ENCODE results near the gene PROX1. TPM values are rescaled to one million over a fixed set of nuclear protein-coding genes. Genes with fewer than 3 reads are reported as not detected.

PROX1 gene
- polyA plus RNA-seq, 4 donors: 0.67 to 7.0 (median 2.3) TPM

DNA sequence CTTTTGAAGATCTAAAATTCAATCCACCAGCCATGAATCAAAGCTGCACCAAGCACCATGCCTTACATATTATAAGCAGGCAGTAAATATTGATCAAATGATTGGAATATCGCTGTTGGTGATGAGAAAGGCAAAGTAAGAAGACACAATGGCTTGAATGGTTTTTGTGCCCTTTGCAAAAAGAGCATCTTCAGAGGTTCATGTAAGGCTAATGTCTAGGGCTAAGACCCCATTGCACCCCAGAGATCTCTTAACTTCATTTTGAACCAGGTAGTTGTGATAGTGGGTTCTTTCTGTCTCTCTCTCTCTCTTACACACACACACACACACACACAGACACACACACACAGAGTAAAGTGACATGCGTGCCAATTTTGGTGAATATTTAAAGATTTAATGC lies 12.0 kb downstream of the PROX1 start:
- no peaks in the 10 kb centered on the region for H3K9me3 ChIP-seq (ENCODE audit: control insufficient read depth in 2 of 2, insufficient read depth in 1 of 2, low read depth in 1 of 2, low read length in 1 of 2)
- peaks cover 0 to 11% (median 0%) of the 10 kb centered on the region in 3 donors for H3K36me3 ChIP-seq (ENCODE audit: control insufficient read depth in 3 of 3, insufficient read depth in 2 of 3, low read depth in 1 of 3, low read length in 3 of 3)
- 92 to 94% (median 93%) methylated on average over 2 of the region's 2 CpGs for WGBS, 3 donors
- no peak overlapping the region for H3K4me3 ChIP-seq (ENCODE audit: low read depth in 1 of 3, low read length in 3 of 3)
- DNase-seq (no peak), FAIRE-seq (no peak)
- H3K27ac ChIP-seq (ENCODE audit: low read depth in 1 of 3, low read length in 2 of 3): no peak overlapping the region
- no peaks in the 10 kb centered on the region for H3K4me1 ChIP-seq (ENCODE audit: control insufficient read depth in 3 of 3, insufficient read depth in 2 of 3, low read depth in 1 of 3, low read length in 2 of 3)
- no peaks in the 10 kb centered on the region for H3K27me3 ChIP-seq (ENCODE audit: control insufficient read depth in 3 of 3, insufficient read depth in 3 of 3, low read length in 3 of 3)

DNA sequence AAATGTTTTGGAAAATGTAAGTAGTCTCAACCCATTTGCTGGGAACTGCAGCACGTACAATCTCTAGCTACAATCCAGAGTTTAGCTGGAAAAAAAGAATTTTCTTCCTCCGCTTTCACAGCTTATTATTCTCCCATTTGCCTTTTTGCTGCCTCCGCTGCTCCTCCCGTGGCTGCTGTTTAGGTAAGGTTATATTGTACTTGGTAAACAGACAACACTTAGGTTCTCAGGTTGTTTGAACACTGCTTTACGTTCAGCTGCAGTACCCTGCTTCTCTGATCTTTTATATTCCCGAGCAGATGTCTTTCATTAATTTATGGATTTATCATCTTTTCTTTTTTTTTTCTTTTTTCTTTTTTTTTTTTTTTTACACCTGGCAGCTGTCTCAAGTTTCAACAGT lies 14.3 kb downstream of the PROX1 start:
- no peak for DNase-seq
- 49 to 59% (median 52%) methylated on average over 6 of the region's 6 CpGs for WGBS, 3 donors
- no peak for FAIRE-seq
- H3K9me3 ChIP-seq (ENCODE audit: control insufficient read depth in 2 of 2, insufficient read depth in 1 of 2, low read depth in 1 of 2, low read length in 1 of 2): no peaks in the 10 kb centered on the region
- no peaks in the 10 kb centered on the region for H3K27me3 ChIP-seq (ENCODE audit: control insufficient read depth in 3 of 3, insufficient read depth in 3 of 3, low read length in 3 of 3)
- no peak overlapping the region for H3K27ac ChIP-seq (ENCODE audit: low read depth in 1 of 3, low read length in 2 of 3)
- peaks cover 0 to 8% (median 0%) of the 10 kb centered on the region in 3 donors for H3K36me3 ChIP-seq (ENCODE audit: control insufficient read depth in 3 of 3, insufficient read depth in 2 of 3, low read depth in 1 of 3, low read length in 3 of 3)
- H3K4me3 ChIP-seq (ENCODE audit: low read depth in 1 of 3, low read length in 3 of 3): no peak overlapping the region
- no peaks in the 10 kb centered on the region for H3K4me1 ChIP-seq (ENCODE audit: control insufficient read depth in 3 of 3, insufficient read depth in 2 of 3, low read depth in 1 of 3, low read length in 2 of 3)

DNA sequence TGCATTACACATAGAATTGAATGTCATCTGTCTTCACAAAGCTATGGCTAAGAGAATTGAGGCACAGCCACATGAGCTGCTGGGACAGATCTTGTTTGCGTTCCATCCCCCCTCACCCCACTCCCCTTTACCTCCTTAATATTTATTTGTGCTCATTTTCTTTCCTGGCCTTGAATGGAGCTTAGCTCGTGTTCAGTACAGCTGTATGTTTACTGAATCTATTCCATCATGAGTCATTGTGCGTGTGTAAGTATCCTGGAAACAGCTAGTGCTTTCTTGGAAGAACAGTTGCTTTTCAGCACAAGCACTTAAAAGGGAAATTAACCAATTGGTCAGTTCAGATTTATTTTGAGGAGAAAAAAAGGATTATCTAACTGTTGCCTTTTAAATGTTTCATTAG lies 14.7 kb downstream of the PROX1 start:
- H3K4me3 ChIP-seq (ENCODE audit: low read depth in 1 of 3, low read length in 3 of 3): no peak overlapping the region
- DNase-seq (peak; percentile 29 to 61), FAIRE-seq (no peak)
- no peaks in the 10 kb centered on the region for H3K4me1 ChIP-seq (ENCODE audit: control insufficient read depth in 3 of 3, insufficient read depth in 2 of 3, low read depth in 1 of 3, low read length in 2 of 3)
- peaks cover 0 to 5% (median 0%) of the 10 kb centered on the region in 3 donors for H3K36me3 ChIP-seq (ENCODE audit: control insufficient read depth in 3 of 3, insufficient read depth in 2 of 3, low read depth in 1 of 3, low read length in 3 of 3)
- WGBS, 3 donors: 7 to 20% (median 19%) methylated on average over 3 of the region's 3 CpGs
- no peaks in the 10 kb centered on the region for H3K9me3 ChIP-seq (ENCODE audit: control insufficient read depth in 2 of 2, insufficient read depth in 1 of 2, low read depth in 1 of 2, low read length in 1 of 2)
- no peaks in the 10 kb centered on the region for H3K27me3 ChIP-seq (ENCODE audit: control insufficient read depth in 3 of 3, insufficient read depth in 3 of 3, low read length in 3 of 3)
- no peak overlapping the region for H3K27ac ChIP-seq (ENCODE audit: low read depth in 1 of 3, low read length in 2 of 3)

DNA sequence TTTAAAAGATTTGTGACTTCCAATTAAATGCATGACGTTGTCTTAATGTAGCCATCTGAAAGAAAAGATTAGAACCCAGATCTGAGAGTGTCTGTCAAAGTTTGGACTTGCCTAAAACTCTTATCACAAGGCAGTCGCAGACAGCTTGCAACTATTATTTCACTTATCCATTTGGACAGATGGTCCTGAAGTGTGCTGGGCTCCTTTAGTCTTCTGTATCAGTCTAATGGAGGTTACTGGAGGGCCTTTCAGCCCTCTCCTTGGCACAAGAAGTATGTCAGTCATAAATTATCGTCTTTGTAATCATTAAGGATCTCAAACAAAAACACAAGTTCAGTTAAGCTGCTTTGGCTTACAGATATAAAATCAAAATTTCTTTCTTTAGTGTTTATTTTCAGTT lies 15.5 kb downstream of the PROX1 start:
- WGBS, 3 donors: 49 to 54% (median 53%) methylated on average over 3 of the region's 3 CpGs
- H3K4me3 ChIP-seq (ENCODE audit: low read depth in 1 of 3, low read length in 3 of 3): no peak overlapping the region
- H3K36me3 ChIP-seq (ENCODE audit: control insufficient read depth in 3 of 3, insufficient read depth in 2 of 3, low read depth in 1 of 3, low read length in 3 of 3): no peaks in the 10 kb centered on the region
- DNase-seq: no peak
- H3K27ac ChIP-seq (ENCODE audit: low read depth in 1 of 3, low read length in 2 of 3): no peak overlapping the region
- H3K4me1 ChIP-seq (ENCODE audit: control insufficient read depth in 3 of 3, insufficient read depth in 2 of 3, low read depth in 1 of 3, low read length in 2 of 3): no peaks in the 10 kb centered on the region
- H3K27me3 ChIP-seq (ENCODE audit: control insufficient read depth in 3 of 3, insufficient read depth in 3 of 3, low read length in 3 of 3): no peaks in the 10 kb centered on the region
- FAIRE-seq: no peak
- H3K9me3 ChIP-seq (ENCODE audit: control insufficient read depth in 2 of 2, insufficient read depth in 1 of 2, low read depth in 1 of 2, low read length in 1 of 2): no peaks in the 10 kb centered on the region

DNA sequence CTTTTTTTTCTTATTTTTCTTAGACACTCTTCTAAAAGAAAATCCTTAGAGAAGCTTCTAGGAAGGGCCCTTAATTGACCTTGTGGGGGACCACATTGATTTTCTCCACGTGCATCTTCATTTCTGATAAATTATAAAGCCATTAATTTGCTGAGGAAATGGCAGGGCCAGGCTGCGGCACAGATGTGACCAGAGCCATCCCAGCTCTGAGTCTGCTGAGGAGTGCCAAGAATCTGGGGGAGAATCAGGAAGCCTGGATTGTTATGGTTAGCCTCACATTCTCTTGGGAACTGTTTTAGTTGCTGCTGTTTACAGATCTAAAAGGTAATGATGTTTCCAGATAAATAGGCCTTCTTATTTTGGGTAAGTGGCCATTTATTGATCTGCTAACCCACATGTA lies 16.2 kb downstream of the PROX1 start:
- Histone ChIP-seq H3K4me3 (ENCODE audit: low read depth in 1 of 3, low read length in 3 of 3) (no peak overlapping the region), H3K9me3 (ENCODE audit: control insufficient read depth in 2 of 2, insufficient read depth in 1 of 2, low read depth in 1 of 2, low read length in 1 of 2) (no peaks in the 10 kb centered on the region), H3K36me3 (ENCODE audit: control insufficient read depth in 3 of 3, insufficient read depth in 2 of 3, low read depth in 1 of 3, low read length in 3 of 3) (no peaks in the 10 kb centered on the region), H3K27ac (ENCODE audit: low read depth in 1 of 3, low read length in 2 of 3) (no peak overlapping the region), H3K27me3 (ENCODE audit: control insufficient read depth in 3 of 3, insufficient read depth in 3 of 3, low read length in 3 of 3) (no peaks in the 10 kb centered on the region), H3K4me1 (ENCODE audit: control insufficient read depth in 3 of 3, insufficient read depth in 2 of 3, low read depth in 1 of 3, low read length in 2 of 3) (no peaks in the 10 kb centered on the region)
- WGBS, 3 donors: 52 to 75% (median 56%) methylated on average over 2 of the region's 2 CpGs
- FAIRE-seq (no peak), DNase-seq (no peak)

DNA sequence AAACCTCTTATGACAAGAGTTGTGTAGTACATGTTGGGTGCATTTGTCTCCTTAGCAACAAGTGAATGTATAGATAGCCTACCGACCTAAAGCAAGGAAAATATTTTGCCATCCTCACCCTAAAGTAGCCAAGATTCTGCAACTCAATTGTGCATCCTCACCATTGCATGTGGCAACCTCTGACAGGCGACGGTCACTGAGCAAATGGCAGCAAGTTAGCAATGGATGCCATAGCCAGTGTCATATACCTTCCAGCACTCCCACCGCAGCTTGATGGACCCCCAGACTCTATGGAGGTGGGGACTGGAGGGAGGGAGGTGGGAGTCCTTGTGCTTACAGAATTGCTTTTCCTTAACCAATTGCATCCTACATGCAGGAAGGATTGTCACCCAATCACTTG lies 17.0 kb downstream of the PROX1 start:
- FAIRE-seq (no peak), DNase-seq (no peak)
- H3K9me3 ChIP-seq (ENCODE audit: control insufficient read depth in 2 of 2, insufficient read depth in 1 of 2, low read depth in 1 of 2, low read length in 1 of 2): no peaks in the 10 kb centered on the region
- H3K4me1 ChIP-seq (ENCODE audit: control insufficient read depth in 3 of 3, insufficient read depth in 2 of 3, low read depth in 1 of 3, low read length in 2 of 3): no peaks in the 10 kb centered on the region
- H3K36me3 ChIP-seq (ENCODE audit: control insufficient read depth in 3 of 3, insufficient read depth in 2 of 3, low read depth in 1 of 3, low read length in 3 of 3): no peaks in the 10 kb centered on the region
- H3K4me3 ChIP-seq (ENCODE audit: low read depth in 1 of 3, low read length in 3 of 3): no peak overlapping the region
- H3K27ac ChIP-seq (ENCODE audit: low read depth in 1 of 3, low read length in 2 of 3): no peak overlapping the region
- H3K27me3 ChIP-seq (ENCODE audit: control insufficient read depth in 3 of 3, insufficient read depth in 3 of 3, low read length in 3 of 3): no peaks in the 10 kb centered on the region
- WGBS, 3 donors: 88 to 92% (median 89%) methylated on average over 4 of the region's 4 CpGs

DNA sequence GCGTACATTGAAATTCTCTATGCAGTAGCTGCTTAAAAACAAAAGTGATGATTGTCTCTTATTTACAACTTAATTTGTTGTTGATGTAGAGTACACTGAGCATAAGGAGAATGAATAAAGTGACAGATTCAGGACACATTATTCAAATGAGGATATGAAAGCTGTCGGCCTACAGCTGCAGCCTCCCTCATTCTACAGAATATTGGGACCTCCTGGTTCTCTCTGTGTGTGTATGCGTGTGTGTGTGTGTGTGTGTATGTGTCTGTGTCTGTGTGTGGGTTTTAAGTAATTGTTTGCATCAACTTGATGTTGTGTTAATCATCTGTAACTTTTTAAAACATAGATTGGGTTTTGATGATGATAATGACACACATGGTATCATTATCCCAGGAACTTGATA lies 17.9 kb downstream of the PROX1 start:
- H3K4me1 ChIP-seq (ENCODE audit: control insufficient read depth in 3 of 3, insufficient read depth in 2 of 3, low read depth in 1 of 3, low read length in 2 of 3): no peaks in the 10 kb centered on the region
- WGBS, 3 donors: 80 to 92% (median 88%) methylated on average over 3 of the region's 3 CpGs
- no peaks in the 10 kb centered on the region for H3K27me3 ChIP-seq (ENCODE audit: control insufficient read depth in 3 of 3, insufficient read depth in 3 of 3, low read length in 3 of 3)
- H3K36me3 ChIP-seq (ENCODE audit: control insufficient read depth in 3 of 3, insufficient read depth in 2 of 3, low read depth in 1 of 3, low read length in 3 of 3): no peaks in the 10 kb centered on the region
- DNase-seq (no peak), FAIRE-seq (no peak)
- no peak overlapping the region for H3K4me3 ChIP-seq (ENCODE audit: low read depth in 1 of 3, low read length in 3 of 3)
- no peaks in the 10 kb centered on the region for H3K9me3 ChIP-seq (ENCODE audit: control insufficient read depth in 2 of 2, insufficient read depth in 1 of 2, low read depth in 1 of 2, low read length in 1 of 2)
- H3K27ac ChIP-seq (ENCODE audit: low read depth in 1 of 3, low read length in 2 of 3): no peak overlapping the region

DNA sequence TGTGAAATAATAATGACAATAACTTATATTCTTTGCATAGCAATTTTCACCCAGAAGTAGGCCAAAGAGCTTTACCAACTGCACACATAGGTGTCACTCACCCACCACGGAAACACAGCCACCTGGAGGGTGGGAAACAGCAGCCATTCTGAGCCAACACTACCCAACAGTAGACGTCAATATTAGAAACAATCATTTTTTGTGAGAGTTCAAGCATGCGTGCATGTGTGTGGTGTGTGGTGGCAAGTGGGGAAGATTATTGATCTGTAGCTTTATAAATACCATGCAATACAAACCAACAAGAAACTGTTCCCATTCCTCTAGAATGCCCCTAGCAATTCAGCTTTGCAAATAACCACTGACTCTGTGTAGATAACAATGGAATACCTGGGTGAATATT lies 19.1 kb downstream of the PROX1 start:
- 84 to 91% (median 84%) methylated on average over 3 of the region's 3 CpGs for WGBS, 3 donors
- H3K36me3 ChIP-seq (ENCODE audit: control insufficient read depth in 3 of 3, insufficient read depth in 2 of 3, low read depth in 1 of 3, low read length in 3 of 3): no peaks in the 10 kb centered on the region
- H3K27ac ChIP-seq (ENCODE audit: low read depth in 1 of 3, low read length in 2 of 3): no peak overlapping the region
- no peaks in the 10 kb centered on the region for H3K9me3 ChIP-seq (ENCODE audit: control insufficient read depth in 2 of 2, insufficient read depth in 1 of 2, low read depth in 1 of 2, low read length in 1 of 2)
- H3K4me3 ChIP-seq (ENCODE audit: low read depth in 1 of 3, low read length in 3 of 3): no peak overlapping the region
- DNase-seq (no peak), FAIRE-seq (no peak)
- no peaks in the 10 kb centered on the region for H3K27me3 ChIP-seq (ENCODE audit: control insufficient read depth in 3 of 3, insufficient read depth in 3 of 3, low read length in 3 of 3)
- H3K4me1 ChIP-seq (ENCODE audit: control insufficient read depth in 3 of 3, insufficient read depth in 2 of 3, low read depth in 1 of 3, low read length in 2 of 3): no peaks in the 10 kb centered on the region

DNA sequence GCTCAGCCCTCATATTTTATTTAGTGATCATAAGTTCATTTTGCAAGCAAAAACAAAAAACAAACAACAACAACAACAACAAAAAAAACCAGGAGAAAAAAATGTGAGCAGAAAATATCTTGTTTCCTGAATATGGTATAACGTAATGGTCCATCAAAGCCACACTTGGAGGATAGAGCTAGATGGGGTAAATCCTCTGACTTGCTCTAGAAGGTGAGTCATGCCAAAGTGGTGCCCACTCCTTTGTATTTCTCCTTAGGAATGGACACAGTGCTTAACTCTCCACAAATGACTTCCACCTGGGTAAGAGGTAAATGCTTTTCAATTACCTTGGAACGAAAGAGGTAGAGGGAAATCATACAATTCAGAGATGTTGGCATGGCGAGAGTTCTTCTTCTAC lies 20.6 kb downstream of the PROX1 start:
- WGBS, 3 donors: 81 to 89% (median 83%) methylated on average over 3 of the region's 3 CpGs
- Histone ChIP-seq H3K4me3 (ENCODE audit: low read depth in 1 of 3, low read length in 3 of 3) (no peak overlapping the region), H3K9me3 (ENCODE audit: control insufficient read depth in 2 of 2, insufficient read depth in 1 of 2, low read depth in 1 of 2, low read length in 1 of 2) (no peaks in the 10 kb centered on the region), H3K27me3 (ENCODE audit: control insufficient read depth in 3 of 3, insufficient read depth in 3 of 3, low read length in 3 of 3) (no peaks in the 10 kb centered on the region), H3K27ac (ENCODE audit: low read depth in 1 of 3, low read length in 2 of 3) (no peak overlapping the region), H3K4me1 (ENCODE audit: control insufficient read depth in 3 of 3, insufficient read depth in 2 of 3, low read depth in 1 of 3, low read length in 2 of 3) (no peaks in the 10 kb centered on the region), H3K36me3 (ENCODE audit: control insufficient read depth in 3 of 3, insufficient read depth in 2 of 3, low read depth in 1 of 3, low read length in 3 of 3) (no peaks in the 10 kb centered on the region)
- FAIRE-seq: no peak
- no peak for DNase-seq
